GM21423 (cell line): ENCODE data around the gene RNFT2.

ENCODE experiments used
- ATAC-seq: cut with Tn5 transposase; IDR thresholded peaks from one replicate; pipeline ENCODE4 v1.9.1; 2021; ENCODE audit warnings: mild to moderate bottlenecking, moderate library complexity; ENCODE audit not compliant: unreplicated experiment

RNFT2 gene

GRCh38 chr12:116709768-116710167 lies 28.3 kb upstream of the RNFT2 start:
- ATAC-seq, result no peak

DNA sequence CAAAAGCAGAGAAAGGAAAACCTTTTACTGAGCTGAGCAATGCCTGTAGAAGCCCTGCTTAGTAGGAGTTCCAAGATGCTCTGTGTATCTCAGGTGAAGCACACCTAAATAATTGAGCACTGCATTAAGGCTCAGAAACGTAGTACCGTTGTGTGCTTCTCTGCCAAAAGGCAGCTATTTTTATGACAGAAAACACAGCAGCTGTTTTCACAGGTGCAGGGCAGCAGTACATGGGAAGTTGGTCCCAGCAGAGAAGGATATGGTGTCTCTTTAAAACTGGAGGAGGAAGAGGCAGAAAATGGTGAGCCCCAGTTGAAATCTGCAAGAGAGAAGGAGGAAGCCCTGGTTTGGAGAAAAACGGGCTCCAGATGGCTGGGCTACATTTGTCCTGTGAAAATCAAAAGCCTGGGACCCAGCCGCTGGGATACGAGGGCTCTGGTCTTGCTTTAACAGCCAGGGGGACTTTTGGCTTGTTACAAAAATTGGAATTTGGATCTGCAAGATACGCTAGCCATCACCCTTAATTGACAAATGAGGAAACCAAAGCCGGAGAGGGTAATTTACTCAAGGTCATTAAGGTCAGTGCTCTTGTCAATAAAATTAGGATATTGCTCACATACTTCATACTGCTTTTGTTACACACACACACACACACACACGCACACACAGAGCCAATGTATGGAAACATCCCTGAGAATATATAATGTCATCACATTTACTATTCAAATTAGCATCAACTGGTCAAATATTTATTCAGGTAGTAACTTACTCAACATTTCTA lies 27.6 kb upstream of the RNFT2 start:
- ATAC-seq, result no peak

GRCh38 chr12:116712458-116713303 lies 25.4 kb upstream of the RNFT2 start:
- ATAC-seq, result no peak

DNA sequence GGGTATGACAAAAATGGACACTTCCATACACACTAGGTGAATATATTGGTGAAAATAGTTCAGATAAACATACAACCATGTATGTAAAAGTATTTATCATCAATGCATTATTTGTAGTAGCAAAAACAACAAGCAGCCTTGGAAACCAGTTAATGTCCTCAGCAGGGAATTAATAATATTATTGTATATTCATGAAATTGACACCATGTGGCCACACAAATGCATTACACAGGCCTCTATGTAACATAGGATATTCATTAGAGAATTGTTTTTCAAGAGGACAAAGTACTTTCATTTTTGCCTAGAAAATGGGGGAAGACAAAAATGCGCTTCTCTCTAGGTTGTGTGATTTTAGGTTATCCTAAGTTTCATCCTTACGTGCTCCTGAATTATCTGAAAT lies 24.6 kb upstream of the RNFT2 start:
- ATAC-seq, result no peak

- ATAC-seq, result no peak
These were observed 23.9 kb upstream of the RNFT2 start for GRCh38 chr12:116714175-116714574.

DNA sequence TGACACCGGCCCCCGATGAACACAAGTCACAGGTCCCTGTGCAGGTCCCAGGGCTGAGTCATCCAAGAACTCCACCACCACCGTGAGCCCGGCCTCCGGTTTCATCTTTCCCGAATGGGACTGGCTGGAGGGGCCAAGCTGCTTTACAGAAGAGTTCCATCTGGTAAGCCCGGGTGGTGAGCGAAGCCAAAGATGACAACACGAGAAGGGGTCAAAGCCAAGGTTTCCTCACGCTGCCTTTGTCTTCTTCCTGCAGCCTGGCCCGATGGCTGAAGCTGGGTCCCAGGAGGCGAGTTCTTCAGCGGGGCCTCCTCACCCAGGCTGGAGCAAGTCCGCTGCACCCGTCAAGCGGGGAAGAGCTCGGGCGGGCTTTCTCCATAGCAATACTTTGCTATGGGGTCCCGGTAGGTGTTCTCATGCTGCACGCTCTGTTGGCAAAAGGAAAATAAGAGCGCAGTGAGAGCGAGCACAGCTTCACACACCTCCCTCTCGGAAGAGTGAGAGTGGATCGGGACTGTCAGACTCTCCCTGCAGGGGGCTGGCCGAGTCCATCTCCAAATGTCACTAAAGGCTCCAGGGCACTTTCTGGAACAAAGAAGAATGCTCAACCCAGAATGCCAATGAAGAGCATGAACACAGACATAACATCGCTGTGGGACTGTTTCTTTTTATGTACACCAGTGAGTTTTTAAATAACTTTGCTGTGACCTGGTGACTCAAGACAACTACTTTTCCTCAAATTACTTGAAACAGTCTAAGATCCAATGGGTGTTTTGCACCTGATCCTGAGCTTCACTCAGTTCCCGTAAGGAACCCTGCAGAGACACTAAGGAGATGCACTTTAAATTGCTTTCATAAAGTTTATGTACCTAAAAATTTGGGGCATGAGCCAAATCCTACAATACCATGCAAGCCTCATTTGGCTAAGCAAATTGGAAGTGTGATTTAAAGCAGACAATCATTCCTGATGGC lies 20.4 kb upstream of the RNFT2 start:
- ATAC-seq, result no peak

DNA sequence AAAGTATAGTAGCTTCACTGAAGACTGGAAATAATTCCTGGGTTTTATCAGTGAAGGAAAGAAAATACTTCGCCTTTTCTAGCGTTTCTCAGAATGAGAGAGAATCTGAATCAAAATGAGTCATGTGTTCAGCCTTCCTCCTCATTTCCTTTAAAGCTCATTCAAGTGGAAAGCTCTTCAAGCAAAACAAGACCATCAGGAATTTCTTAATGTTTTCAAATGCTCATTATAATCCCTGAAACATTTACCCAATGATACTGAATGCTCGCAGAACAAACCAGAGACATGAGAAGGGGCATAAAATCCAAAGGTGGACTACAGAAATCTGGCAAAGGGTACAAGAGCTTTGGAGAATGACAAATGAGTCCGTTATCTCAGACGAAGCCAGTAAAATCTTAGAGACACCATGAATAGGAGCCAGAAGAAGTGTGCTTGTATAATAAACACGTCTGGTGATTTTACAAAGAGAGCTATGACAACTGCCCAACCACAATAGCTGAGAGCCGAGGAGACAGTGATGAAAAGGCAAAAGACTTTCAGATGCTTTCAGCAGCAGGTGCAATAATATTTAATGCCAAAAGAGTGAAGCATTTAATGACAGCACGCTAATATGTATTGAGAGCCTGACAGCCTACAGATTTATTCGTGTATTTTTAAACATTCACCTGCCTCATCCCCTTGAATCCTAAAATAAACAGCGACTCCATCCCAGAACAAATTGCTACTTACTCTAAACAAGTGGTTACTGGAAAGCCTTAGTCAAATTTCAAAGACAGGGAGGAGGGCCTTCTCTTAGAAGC lies 19.3 kb upstream of the RNFT2 start:
- no peak for ATAC-seq

DNA sequence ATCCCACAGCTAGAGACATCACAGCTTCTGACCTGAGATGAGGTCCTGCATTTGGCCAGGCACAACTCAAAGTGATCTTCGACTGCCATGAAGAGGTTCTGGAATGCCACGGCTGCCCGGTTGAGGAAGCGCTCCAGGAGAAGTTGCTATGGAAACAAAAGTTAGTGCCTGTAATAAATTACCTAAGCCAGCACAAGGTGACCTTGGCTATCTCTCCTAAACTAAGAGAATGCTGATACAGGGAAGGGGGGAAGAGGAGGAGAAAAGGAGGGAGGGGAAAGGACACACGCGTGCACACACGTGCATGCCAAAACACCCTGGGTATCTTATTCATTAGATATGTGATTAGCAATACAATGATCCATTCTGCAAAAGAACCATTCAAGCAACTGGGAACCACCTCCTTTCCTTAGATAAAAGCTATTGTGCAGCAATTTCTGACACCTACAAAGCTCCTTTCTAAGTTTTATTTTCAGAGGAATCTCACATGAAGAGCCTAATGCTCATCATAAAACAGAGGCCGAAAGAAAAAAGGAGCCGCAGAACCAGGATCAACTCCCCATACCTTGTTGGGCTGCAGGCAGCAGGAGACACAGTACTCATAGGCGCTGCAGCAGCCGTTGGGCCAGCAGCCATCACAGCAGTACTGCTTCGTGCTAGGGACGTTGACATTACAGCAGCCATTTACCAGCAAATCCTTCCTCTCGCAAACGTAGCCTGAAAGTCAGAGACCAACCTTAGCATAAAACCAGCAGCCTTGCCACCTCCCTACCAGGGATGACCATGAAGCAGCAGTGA lies 18.2 kb upstream of the RNFT2 start:
- no peak for ATAC-seq

DNA sequence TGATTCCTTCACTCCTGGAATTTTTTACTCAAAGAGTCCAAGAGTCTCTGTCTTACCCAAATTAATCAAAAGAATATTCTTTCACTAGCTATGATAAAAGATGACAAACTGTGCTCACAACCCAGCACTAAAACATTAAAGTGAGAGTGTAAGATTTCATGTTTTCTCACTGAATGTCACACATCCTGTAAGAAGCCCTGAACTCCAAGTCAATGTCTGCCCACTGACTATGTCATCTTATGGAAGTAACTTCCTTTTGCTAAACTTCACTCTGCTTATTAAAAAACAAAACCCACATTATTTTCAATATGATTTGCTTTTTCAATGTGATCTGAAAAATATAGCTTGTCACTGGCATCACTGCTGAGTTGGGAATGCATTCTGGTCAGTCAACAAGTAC lies 15.9 kb upstream of the RNFT2 start:
- ATAC-seq, result no peak

GRCh38 chr12:116726694-116727093 lies 11.4 kb upstream of the RNFT2 start:
- ATAC-seq, result no peak

- no peak for ATAC-seq
These were observed 10.9 kb upstream of the RNFT2 start for GRCh38 chr12:116727261-116727660.

- ATAC-seq, result no peak
These were observed 10.2 kb upstream of the RNFT2 start for GRCh38 chr12:116727891-116728290.

- no peak for ATAC-seq
These were observed 6.3 kb upstream of the RNFT2 start for GRCh38 chr12:116731801-116732200.

DNA sequence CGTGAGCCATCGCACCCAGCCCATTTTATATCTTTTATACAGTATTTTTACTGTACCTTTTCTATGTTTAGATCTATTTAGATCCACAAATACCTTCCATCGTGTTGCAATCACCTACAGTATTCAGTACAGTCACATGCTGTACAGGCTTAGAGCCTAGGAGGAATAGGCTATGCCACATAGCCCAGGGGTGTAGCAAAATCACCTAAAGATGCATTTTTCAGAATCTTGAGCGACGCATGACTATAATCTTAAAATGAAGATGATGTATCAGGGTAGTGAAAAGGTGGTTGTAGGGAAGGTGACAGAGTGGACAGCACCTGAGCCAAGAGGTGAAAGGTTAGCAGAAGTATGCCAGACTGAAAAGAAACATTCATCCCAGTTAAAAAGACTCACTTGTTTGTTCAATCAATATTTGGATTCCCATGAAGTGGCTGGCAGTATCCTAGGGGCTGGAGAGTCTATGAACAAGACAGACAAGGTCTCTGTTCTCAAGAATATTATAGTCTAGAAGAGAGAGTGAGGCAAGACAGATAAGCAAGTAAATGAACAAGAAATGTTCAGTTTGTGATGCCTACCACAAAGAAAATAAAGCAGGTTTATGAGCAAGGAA lies 3.9 kb upstream of the RNFT2 start:
- no peak for ATAC-seq

DNA sequence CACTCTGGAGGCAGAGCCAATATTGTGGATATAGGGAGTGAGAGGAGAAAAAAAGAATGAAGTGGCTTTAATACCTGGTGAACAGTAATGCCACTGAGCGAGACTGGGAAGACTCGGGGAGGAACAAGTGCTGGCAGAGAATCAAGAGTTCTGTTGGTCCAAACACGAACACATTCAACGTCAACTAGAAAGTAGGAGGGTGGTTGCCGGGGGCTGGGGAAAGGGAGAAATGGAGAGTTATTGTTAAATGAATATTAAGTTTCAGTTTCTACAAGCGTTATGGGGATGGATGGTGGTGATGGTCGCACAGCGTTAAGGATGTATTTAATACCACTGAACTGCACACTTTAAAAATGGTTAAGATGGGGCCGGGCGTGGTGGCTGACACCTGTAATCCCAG lies 3.0 kb upstream of the RNFT2 start:
- no peak for ATAC-seq

DNA sequence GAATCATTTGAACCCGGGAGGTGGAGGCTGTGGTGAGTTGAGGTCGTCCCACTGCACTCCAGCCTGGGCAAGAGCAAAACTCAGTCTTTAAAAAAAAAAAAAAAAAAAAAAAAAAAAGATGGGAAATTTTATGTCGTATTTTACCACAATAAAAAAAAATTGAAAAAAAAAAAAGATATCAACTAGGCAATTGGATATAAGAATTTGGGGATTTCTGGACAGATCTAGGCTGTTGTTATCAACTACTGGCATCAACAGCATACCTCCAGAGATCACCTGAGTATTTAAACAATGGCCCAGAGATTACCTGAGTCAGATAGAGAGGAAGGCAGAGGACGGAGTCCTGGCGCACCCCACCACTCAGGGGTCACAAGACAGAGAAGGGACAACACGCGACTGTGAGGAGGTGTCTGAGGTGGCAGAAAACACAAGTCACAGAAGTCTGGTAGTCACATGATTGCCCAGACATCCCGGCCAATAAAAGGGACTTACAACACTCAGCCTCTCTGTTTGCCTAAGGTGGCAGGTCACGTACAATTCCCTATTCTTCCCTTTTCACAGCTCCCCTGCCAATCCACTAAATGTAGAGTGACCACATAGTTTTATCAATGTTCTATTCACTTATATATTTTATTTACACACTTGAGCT lies 2.0 kb upstream of the RNFT2 start:
- ATAC-seq, result no peak

DNA sequence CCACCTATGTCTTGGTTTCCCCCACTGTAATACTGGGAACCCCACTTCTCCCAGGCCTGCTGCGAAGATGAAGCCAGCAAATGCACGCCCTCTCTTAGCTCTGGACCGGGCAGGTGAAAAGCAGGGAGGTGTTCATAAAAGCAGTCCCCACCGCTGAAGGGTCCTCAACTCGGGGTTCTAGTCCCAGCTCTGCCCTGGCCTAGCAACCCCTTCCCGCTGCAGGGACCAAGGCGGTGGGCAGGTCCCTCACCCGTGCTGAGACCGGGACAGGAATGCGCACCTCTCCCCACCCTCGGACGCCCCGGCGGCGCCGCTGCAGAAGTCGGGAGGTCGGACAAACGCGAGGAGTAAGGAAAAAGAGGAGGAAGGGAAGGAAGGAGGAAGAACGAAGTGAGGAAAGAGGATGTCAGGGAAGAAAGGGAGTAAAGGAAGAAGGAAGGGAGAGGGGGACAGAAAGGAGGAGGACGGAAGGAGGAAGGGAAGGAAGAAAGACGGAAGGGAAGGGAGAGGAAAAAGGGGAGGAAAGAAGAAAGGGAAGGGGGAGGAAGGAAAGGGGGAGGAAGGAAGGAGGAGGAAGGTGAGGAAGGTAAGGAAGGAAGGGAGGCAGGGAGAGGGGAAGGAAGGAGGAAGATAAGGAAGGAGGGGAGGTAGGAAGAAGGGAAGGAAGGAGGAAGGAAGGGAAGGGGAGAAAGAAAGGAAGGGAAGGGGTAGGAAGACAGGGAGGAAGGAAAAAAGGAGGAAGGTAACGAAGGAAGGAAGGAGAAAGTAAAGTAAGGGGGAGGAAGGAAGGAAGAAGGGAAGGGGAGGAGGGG lies 947 bp upstream of the RNFT2 start:
- no peak for ATAC-seq
